Type B pancreatic cell (in vitro differentiated cells): ENCODE measurements around the gene APC2. TPM values are rescaled to one million over a fixed set of nuclear protein-coding genes. Genes with fewer than 3 reads are reported as not detected.

Experiments used
- DNase-seq: peaks from one replicate; pipeline ENCODE4 v3.0.0; 2021; ENCODE audit warnings: mixed read lengths; ENCODE audit not compliant: unreplicated experiment; ENCODE audit errors: extremely low spot score
- H3K27ac Mint-ChIP-seq: 2 replicates; pipeline ENCODE4 v1.8.0; 2021; ENCODE audit warnings: mild to moderate bottlenecking, mixed read lengths
- H3K27me3 Mint-ChIP-seq: 2 replicates; pipeline ENCODE4 v1.8.0; 2021; ENCODE audit warnings: mixed read lengths
- H3K36me3 Mint-ChIP-seq: 2 replicates; pipeline ENCODE4 v1.8.0; 2021; ENCODE audit warnings: mixed read lengths
- H3K4me1 Mint-ChIP-seq: one replicate; pipeline ENCODE4 v1.8.0; 2021; ENCODE audit warnings: mixed read lengths; ENCODE audit not compliant: unreplicated experiment
- H3K4me3 Mint-ChIP-seq: 2 replicates; pipeline ENCODE4 v1.8.0; 2021; ENCODE audit warnings: mild to moderate bottlenecking, mixed read lengths
- H3K9me3 Mint-ChIP-seq: 2 replicates; pipeline ENCODE4 v1.8.0; 2021; ENCODE audit warnings: mixed read lengths
- total RNA-seq: library from RNA; stranded (reverse); gene quantifications from 2 replicates; pipeline ENCODE4 v1.2.1, GENCODE V29; 2021; ENCODE audit warnings: low replicate concordance
- TF ChIP-seq, protein P1 (sequence below): fragments of 200-600 bp; sonication (generic); conservative IDR thresholded peaks from 2 replicates; pipeline ENCODE4 v1.5.0; 2021; ENCODE audit warnings: antibody characterized with exemption, mild to moderate bottlenecking

Gene APC2
- total RNA-seq, 1 donor from 2014 or later: 9.2 TPM

DNA sequence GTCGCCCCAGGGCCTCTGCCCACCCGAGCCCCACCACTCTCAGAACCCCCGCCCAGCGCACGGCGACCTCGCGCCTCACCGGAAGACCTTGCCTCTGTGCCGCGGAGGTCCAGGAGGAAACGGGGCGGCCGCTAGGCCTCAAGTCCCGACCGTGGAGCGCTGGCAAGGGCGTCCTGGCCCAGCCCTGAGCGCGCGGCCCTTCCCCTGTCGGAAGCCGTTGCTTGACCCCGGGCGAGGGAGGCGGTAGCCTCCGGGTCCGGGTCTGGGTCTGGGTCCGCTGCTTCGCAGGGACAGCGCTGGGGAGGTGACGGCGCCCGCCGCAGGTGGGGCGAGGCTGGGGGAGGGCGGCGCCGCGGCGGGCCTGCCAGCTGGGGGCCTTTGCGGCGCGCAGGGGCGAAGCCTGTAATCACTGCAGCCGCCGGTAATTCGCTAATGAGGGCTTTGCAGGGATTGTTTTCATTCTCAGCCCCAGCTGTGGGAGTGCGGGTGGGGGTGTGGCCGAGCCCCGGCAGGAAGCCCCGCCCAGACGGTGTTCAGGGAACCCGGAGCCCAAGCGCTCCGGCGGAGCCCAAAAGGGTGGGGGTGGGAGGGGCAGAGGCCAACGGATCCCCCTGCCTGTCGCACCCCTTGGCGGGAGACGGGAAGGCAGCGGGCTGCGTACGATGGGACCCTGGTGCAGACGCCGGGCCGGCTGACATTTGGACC lies 20.5 kb downstream of the APC2 start:
- Mint-ChIP-seq H3K9me3 (no peaks in the 10 kb centered on the region), H3K27ac (no peak overlapping the region), H3K4me3 (peak overlapping the region; percentile 65), H3K36me3 (no peaks in the 10 kb centered on the region), H3K27me3 (peaks cover 32% of the 10 kb centered on the region), H3K4me1 (no peaks in the 10 kb centered on the region)
- no peak for DNase-seq
- TF ChIP-seq, protein P1, sequence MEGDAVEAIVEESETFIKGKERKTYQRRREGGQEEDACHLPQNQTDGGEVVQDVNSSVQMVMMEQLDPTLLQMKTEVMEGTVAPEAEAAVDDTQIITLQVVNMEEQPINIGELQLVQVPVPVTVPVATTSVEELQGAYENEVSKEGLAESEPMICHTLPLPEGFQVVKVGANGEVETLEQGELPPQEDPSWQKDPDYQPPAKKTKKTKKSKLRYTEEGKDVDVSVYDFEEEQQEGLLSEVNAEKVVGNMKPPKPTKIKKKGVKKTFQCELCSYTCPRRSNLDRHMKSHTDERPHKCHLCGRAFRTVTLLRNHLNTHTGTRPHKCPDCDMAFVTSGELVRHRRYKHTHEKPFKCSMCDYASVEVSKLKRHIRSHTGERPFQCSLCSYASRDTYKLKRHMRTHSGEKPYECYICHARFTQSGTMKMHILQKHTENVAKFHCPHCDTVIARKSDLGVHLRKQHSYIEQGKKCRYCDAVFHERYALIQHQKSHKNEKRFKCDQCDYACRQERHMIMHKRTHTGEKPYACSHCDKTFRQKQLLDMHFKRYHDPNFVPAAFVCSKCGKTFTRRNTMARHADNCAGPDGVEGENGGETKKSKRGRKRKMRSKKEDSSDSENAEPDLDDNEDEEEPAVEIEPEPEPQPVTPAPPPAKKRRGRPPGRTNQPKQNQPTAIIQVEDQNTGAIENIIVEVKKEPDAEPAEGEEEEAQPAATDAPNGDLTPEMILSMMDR: no peak

DNA sequence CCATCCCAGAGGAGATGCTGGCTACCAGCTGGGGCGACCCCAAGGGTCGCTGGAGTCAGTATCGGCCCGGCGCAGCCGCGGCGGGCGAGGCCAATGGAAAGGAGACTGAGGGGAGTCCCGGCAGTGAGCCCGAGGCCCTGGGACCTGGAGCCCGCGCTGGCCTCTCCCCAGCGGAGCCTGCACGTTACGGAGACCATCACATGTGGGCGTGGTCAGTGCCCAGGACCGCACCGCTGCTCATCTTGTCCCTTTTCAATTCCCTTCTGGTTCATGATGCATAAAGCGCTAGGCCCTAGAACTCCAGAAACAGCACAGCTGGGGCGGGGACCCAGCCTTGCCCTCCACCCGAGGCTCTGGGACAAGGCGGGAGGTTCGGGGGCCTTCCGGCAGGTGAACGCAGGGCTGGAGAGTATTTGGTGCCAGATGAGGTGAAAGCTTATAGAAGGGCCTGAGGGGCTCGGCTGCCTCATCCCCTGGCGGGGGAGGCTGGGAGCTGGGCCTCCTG lies 21.1 kb downstream of the APC2 start:
- H3K4me3 Mint-ChIP-seq: peak overlapping the region; percentile 74
- DNase-seq: no peak

DNA sequence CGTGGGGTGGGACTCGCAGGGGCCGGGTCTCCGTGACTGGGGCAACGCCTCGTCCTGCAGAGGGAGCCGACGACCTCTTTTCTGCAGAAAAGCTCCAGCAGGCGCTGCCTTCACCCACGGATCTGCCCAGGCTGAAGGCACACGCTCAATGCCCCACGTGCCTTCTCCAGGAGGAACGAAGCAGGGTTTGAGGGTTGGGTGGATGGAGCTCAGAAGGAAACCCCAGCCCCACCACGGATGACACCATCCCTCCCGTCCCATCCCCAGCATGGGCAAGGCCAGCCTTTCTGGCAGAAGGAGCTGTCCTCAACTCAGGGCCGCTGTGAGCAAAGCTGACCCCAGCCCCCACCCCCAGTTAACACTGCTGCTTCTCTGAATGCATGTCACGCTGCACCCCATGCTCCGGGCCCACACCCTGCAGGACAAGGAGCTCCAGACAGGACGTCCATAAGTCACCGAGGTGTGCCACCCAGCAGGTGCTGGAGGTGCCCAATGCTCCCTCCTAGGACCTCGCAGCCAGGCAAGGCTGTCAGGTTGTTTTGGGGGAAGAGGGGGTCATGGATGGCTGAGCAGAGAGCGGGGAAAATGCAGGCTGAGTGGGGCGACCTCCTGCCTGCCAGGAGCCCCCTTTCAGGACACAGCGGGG lies 21.7 kb downstream of the APC2 start:
- H3K9me3 Mint-ChIP-seq: no peaks in the 10 kb centered on the region
- H3K36me3 Mint-ChIP-seq: no peaks in the 10 kb centered on the region
- TF ChIP-seq, protein P1: peak; percentile 34
- peaks cover 31% of the 10 kb centered on the region for H3K27me3 Mint-ChIP-seq
- no peaks in the 10 kb centered on the region for H3K4me1 Mint-ChIP-seq
- no peak for DNase-seq
- no peak overlapping the region for H3K27ac Mint-ChIP-seq
- H3K4me3 Mint-ChIP-seq: no peak overlapping the region

More for the DNA sequence above, 21.1 kb downstream of the APC2 start:
- TF ChIP-seq, protein P1: no peak
- Mint-ChIP-seq H3K36me3 (no peaks in the 10 kb centered on the region), H3K27ac (no peak overlapping the region), H3K9me3 (no peaks in the 10 kb centered on the region), H3K4me1 (no peaks in the 10 kb centered on the region), H3K27me3 (peaks cover 32% of the 10 kb centered on the region)

- no peaks in the 10 kb centered on the region for H3K36me3 Mint-ChIP-seq
- H3K4me1 Mint-ChIP-seq: no peaks in the 10 kb centered on the region
- H3K27ac Mint-ChIP-seq: no peak overlapping the region
- H3K27me3 Mint-ChIP-seq: peaks cover 28% of the 10 kb centered on the region
- TF ChIP-seq, protein P1: no peak
- no peak for DNase-seq
- no peaks in the 10 kb centered on the region for H3K9me3 Mint-ChIP-seq
- H3K4me3 Mint-ChIP-seq: no peak overlapping the region
Measured at GRCh38 chr19:1472231-1473084, 22.5 kb downstream of the APC2 start.

DNA sequence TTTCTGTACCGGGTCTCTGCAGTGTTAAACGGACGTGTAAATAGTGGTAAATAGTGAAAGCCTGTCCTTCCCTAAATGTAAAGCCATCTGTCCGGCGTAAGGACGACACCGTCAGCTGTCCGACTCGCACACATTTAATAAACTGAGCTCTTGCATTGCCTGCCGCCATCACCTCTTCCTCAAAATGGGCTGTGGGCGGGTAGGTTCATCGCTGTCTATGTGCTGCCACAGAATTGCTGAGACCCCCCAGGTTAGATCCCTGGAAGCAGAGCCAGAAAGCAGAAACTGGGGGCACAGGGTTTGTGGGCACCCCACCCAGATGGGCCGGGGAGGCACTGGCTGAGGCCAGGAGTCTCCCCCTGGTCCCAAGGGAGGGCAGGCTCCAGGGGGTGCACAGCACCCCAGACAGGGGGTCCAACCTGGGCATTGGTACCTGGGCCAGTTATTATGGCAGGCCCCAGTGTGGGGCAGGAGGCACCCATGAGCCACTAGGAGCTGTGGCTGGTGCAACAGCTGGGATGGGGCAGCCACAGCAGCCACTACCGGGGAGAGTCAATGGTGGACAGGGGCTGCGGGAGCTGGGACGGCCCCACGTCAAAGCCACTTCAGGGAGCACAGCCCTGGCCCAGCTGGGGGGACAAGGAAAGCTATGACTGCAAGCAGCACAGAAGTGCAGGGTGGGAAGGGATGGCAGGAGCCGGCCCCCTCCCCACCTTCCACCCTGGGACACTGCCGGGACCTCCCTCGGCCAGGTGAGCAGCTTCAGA lies 23.3 kb downstream of the APC2 start:
- Mint-ChIP-seq H3K27me3 (peaks cover 26% of the 10 kb centered on the region), H3K4me1 (no peaks in the 10 kb centered on the region), H3K36me3 (no peaks in the 10 kb centered on the region), H3K4me3 (peak overlapping the region; percentile 18), H3K27ac (no peak overlapping the region), H3K9me3 (no peaks in the 10 kb centered on the region)
- TF ChIP-seq, protein P1: no peak
- no peak for DNase-seq
